Globus pallidus (tissue), 1 donor: ENCODE data around the gene DAPK1.

Source experiments
- DNase-seq: peaks from one replicate; pipeline ENCODE4 v3.0.0-alpha.2; 2015; ENCODE audit warnings: low spot score

Gene DAPK1

GRCh38 chr9:87594194-87594593 lies 96.5 kb downstream of the DAPK1 start:
- no peak for DNase-seq

DNA sequence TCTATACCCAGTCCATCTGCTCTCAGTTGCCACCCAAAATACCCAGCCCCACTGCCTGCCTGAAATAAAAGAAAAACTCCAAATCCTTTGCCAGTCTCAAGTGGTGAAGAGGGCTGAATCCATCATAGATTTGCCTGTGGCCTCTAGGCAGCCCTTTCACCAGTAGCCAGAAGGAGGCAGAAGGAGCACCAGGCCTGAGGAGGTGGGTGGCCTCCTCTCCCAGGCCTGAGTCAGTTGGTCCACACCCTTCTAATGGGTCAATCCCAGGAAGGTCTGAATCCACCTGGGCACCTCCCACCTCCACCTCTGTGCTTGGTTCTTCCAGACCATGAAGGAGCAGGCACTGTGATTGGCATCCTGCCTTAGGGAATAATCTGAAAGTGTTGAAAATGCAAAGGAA lies 97.0 kb downstream of the DAPK1 start:
- DNase-seq = no peak

DNA sequence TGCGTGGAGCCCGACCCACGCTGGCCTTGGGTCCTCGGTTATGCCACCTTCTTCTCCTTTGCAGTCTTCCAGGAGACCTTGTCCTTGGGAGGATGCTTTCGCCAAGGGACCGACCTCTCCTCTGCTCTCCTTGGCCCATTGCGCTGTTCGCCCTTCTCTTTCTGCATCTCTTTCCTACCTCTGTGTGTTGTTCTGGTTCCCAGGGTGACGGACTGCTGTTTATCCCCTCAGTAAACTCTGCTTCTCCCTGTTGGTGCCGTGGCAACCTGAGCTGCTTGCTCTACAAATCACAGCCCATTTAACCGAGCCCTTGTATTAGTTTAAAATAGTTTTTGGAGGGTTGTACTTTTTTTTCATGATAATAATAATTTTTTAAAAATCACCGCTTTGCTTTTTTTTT lies 97.9 kb downstream of the DAPK1 start:
- DNase-seq = no peak

DNA sequence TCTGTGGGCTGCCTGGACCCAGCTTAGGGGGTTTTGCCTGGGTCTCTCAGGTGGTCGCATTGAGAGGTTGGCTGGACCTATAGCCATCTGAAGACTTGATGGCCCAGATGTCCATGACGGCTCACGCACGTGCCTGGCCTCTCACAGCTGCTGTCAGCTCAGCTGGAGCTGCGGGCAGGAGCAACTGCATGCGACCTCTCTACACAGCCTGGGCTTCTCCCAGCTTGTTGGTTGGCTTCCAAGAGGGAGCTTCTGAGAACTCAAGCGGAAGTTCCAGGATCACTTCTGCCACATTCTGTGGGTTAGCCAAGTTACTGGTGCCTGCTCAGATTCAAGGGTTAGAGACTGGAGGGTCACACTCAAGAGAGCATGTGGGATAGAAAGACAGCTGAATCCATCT lies 99.2 kb downstream of the DAPK1 start:
- DNase-seq = no peak

DNA sequence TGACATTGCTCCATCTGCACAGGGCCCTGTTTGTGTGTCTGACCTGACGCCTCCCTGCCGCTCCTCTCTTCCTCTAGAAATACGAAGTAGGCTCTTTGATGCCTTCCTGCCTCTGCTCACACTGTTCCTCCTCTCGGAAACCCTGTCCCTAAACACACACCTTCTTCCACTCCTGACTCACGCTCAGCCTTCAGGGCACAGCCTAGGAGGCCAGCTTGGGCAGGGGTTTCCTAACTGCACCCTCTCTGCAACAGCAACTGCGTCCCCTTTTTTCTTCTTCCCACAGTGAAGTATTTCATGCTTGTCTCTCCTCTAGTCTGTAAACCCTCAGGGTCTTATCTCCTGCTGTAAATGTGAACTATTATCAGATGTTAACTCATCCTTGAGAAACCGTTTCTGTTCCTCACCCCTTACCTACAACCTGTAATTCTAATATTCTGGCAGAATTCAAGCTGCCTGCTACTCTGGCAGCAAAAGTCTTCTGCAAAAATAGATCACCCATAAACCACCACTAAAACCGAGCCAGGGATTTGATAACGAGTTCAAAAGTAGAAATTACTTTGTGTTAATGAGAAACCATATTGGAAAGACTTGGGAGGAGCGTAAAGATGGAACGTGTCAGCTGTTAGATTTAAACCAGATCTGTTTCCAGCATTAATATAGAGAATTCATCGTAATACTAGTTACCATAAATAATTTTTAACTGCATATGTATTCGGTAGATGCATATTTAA lies 100.2 kb downstream of the DAPK1 start:
- DNase-seq = no peak

GRCh38 chr9:87599901-87600610 lies 102.4 kb downstream of the DAPK1 start:
- DNase-seq = no peak

GRCh38 chr9:87601176-87601575 lies 103.5 kb downstream of the DAPK1 start:
- DNase-seq = no peak

DNA sequence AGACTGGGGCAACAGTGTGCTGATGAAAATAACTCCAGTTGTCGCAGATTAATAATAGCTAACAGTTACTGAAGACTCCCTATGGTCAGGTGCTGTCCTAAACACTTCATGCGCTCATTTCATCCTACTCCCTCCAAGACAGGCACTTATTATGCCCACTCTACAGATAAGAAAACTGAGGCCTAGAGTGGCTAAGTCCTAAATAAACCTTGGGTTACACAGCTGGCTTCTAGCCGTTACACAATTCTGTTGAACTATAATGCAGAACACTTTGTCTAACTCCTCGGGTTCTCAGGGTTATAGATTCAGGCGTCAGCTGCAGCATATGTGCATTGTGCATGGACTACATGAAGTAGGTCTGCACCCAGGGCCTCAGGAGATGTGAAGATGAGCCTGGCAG lies 103.9 kb downstream of the DAPK1 start:
- DNase-seq = no peak

DNA sequence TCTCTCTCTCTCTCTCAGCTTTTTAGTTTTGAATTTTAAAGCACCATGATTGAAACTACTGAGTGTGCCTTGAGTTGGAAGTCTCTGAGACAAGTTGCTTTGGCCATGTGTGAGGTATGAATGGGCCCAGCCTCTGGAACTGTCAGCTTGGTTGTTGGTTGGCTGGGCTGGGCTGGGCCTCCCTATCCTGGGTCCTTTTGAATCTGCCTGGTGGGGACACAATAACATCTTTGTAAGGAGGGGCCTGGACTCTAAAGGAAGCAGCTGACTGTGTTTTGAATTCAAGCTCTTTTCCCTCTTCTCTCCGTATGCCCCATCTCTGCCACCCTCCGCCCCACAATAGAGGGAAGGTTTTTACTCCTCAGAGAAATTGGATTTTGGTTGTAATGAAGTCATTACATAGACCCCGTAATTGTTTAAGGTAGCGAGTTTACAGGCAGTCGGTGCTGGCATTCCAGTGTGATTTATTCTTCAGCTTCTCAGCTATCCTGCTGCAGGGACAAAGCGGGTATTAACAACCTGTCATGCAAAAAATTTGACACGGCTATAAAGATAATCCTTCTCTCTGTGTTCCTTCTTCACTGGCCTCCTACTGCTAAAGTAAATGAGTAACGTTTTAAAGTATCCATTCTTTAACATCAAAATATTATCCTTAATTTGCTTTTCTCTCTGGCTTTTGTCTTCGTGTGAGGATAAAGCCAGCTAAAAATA lies 105.4 kb downstream of the DAPK1 start:
- no peak for DNase-seq

- no peak for DNase-seq
Observed at GRCh38 chr9:87603854-87604490, 106.3 kb downstream of the DAPK1 start.

- DNase-seq = no peak
Observed at GRCh38 chr9:87604886-87605588, 107.4 kb downstream of the DAPK1 start.

DNA sequence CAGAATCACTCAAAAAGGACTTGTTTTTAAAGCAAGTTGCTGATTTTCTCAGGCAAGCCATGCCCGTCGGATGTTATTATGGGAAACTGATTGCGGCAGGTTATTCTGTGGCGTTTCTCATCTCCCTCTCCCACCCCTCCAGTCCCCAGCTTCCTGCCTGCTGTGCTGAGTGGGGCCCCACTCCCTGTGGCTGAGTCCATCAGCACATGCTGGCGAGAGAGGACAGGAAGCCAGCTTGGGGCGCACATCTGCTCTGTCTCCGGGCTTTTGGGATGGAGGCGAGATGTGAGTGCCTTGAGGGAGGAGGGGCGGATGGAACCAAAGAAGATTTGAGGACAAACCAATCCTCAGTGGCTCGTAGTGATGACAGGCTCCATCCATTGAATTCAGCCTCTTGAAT lies 108.0 kb downstream of the DAPK1 start:
- DNase-seq = no peak

GRCh38 chr9:87606841-87607521 lies 109.3 kb downstream of the DAPK1 start:
- DNase-seq = no peak

- no peak for DNase-seq
Observed at GRCh38 chr9:87607859-87608258, 110.2 kb downstream of the DAPK1 start.

- DNase-seq = no peak
Observed at GRCh38 chr9:87609002-87609401, 111.3 kb downstream of the DAPK1 start.

- DNase-seq = no peak
Observed at GRCh38 chr9:87609486-87609885, 111.8 kb downstream of the DAPK1 start.

DNA sequence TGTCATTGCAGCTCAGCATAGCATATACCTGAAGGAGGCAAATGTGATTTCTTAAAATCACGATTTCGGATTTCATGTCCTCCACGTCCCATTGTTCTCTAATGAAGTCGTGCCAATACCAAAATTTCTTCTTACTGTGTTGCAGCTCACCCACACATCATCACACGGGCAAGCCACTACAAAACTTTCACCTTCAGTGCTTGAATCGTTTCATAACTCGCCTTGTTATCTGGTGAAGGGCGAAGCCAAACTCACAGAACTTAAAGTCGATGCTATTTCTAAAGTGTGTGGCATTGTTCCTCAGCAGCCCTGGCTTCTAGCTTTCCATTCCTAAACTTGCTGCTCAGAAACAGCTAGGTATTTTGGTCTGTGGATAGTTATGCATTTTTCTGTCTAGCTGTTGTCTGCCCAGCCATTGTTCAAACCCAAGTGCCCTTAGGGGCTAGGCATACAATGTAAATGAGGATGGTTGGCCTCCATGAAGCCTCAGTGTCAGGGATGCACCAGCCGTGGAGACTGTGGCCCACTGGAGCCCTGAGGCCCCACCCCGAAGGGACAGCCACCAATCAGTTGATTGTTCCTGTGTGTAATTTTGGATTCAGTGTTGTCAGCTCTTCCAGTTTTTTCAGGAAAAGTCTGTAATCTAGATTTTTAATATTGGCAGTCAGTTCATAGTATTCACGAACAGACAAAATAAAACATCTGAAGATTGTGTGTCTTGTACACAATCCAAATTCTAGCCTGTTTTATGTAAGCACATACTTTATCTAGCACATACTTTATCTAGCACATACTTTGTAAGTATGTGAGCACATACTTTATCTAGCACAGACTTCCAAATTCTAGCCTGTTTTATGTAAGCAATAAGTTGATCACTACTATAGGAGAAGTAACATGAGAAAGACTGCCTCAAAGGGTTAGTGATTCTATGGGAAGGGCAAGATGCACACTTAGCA lies 112.8 kb downstream of the DAPK1 start:
- no peak for DNase-seq

DNA sequence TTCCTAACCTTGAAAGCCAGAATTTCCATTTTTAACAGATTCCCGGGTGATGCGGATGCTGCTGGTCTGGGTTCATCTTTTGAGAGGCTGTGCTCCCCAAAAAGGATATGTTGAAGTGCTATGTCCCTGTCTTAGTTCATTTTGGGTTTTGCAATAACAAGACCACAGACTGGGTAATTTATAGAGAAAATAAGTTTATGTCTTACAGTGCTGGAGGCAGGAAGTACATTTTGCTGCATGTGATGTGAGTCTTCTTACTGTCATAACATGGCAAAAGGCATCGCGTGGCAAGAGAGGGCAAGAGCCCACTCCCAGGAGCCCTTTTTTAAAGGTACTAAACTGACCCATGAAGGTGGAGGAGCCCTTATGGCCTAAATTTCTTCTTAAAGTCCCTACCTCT lies 114.1 kb downstream of the DAPK1 start:
- DNase-seq = no peak

- no peak for DNase-seq
Observed at GRCh38 chr9:87612536-87612935, 114.9 kb downstream of the DAPK1 start.
